Panc1 (cell line): ENCODE measurements around the gene TXK. TPM values are rescaled to one million over a fixed set of nuclear protein-coding genes. Genes with fewer than 3 reads are reported as not detected.
A peak's percentile ranks its signal among the peaks of the same experiment; 100 is the strongest.

ENCODE experiments used
- ATAC-seq: fragments of 200-7000 bp; cut with Tn5 transposase; 2 replicates; pipeline ENCODE4 v1.9.1; 2020; ENCODE audit warnings: mild to moderate bottlenecking, moderate library complexity
- BruUV-seq: library from RNA; stranded (reverse); fragments of 400-500 nt; replicated peaks from 2 replicates; lab custom pipeline; 2021; lab: Mats Ljungman, UMichigan
- CTCF ChIA-PET: fragments of 300-600 bp; sonication (Branson Sonifier 250); formaldehyde crosslinking; loops from one replicate; lab custom pipeline; 2022; ENCODE audit warnings: antibody characterized with exemption; lab: Charles Lee
- POLR2A ChIA-PET: fragments of 300-600 bp; sonication (Branson Sonifier 250); formaldehyde crosslinking; loops from one replicate; lab custom pipeline; 2022; ENCODE audit warnings: antibody characterized with exemption; lab: Charles Lee
- DNase-seq: peaks from one replicate; pipeline ENCODE4 v3.0.0-alpha.2; 2010; ENCODE audit warnings: low read depth, low spot score
- H3K27ac ChIP-seq: 2 replicates; pipeline ENCODE4 v1.5.1; 2011; ENCODE audit warnings: mild to moderate bottlenecking, low read length, inconsistent platforms
- H3K27me3 ChIP-seq: fragments of 200-500 bp; sonication (Bioruptor generic); 2 replicates; pipeline ENCODE4 v1.6.0; 2014; ENCODE audit warnings: low read length, inconsistent platforms; ENCODE audit not compliant: control insufficient read depth, insufficient read depth
- H3K36me3 ChIP-seq: fragments of 200-500 bp; sonication (Bioruptor generic); 2 replicates; pipeline ENCODE4 v1.5.1; 2014; ENCODE audit warnings: inconsistent platforms, mild to moderate bottlenecking, low read length, moderate library complexity; ENCODE audit not compliant: control insufficient read depth, insufficient read depth
- H3K4me1 ChIP-seq: 2 replicates; pipeline ENCODE4 v1.5.1; 2011; ENCODE audit warnings: inconsistent platforms, mild to moderate bottlenecking, low read length, moderate library complexity; ENCODE audit not compliant: control insufficient read depth, insufficient read depth
- H3K4me3 ChIP-seq, 2 experiments: 2 replicates each; pipeline ENCODE4 v1.5.1; 2011 to 2012; ENCODE audit warnings: low read depth in 2 of 2, low read length in 2 of 2, mild to moderate bottlenecking in 2 of 2, inconsistent platforms in 1 of 2, moderate library complexity in 1 of 2
- H3K9me3 ChIP-seq: fragments of 200-500 bp; sonication (Bioruptor generic); 2 replicates; pipeline ENCODE4 v1.5.1; 2014; ENCODE audit warnings: low read depth, mild to moderate bottlenecking, inconsistent platforms, low read length, moderate library complexity; ENCODE audit not compliant: control insufficient read depth, insufficient read depth
- POLR2AphosphoS5 ChIP-seq: IDR thresholded peaks from 2 replicates; pipeline ENCODE4 v1.6.1; 2012; ENCODE audit warnings: mild to moderate bottlenecking, low read depth, low read length, moderate library complexity
- SIN3A ChIP-seq: IDR thresholded peaks from 2 replicates; pipeline ENCODE4 v1.6.1; 2012; ENCODE audit warnings: low read depth, mild to moderate bottlenecking, low read length, moderate library complexity, borderline replicate concordance; ENCODE audit not compliant: insufficient read depth
- TCF7L2 ChIP-seq: IDR thresholded peaks from 2 replicates; pipeline ENCODE4 v1.6.1; 2011; ENCODE audit warnings: mild to moderate bottlenecking, low read depth, low read length, inconsistent platforms
- in situ Hi-C: cut with HindIII; loops from 2 replicates; pipeline ENCODE4 v1.10.0; 2016; ENCODE audit warnings: low sequenced_read_pairs, low pct_unique_long_range_greater_than_20kb
- intact Hi-C: fragments of 100-400 bp; cut with micrococcal nuclease; formaldehyde crosslinking; loops from one replicate; pipeline ENCODE4 v1.10.0; 2022; ENCODE audit not compliant: unreplicated experiment
- total RNA-seq: library from RNA; stranded (reverse); gene quantifications from one replicate; pipeline ENCODE4 v1.2.1, GENCODE V29; 2021; ENCODE audit not compliant: unreplicated experiment
- TF ChIP-seq, protein P1 (sequence below): fragments of 450-650 bp; IDR thresholded peaks from 2 replicates; pipeline ENCODE4 v1.5.1; 2017; ENCODE audit warnings: mild to moderate bottlenecking
- TF ChIP-seq, protein P2 (sequence below), 2 experiments: IDR thresholded peaks; 2 replicates each; pipeline ENCODE4 v1.6.1; 2011 to 2012; ENCODE audit warnings: low read depth in 2 of 2, control low read depth in 1 of 2, low read length in 1 of 2, mild to moderate bottlenecking in 1 of 2, moderate library complexity in 1 of 2; ENCODE audit not compliant: insufficient read depth in 1 of 2

TXK gene
- total RNA-seq, 1 experiment from 2014 or later: 0.26 TPM

- no peaks in the 10 kb centered on the region for H3K27me3 ChIP-seq
- ChIA-PET CTCF (no interaction called here), POLR2A (no interaction called here)
- TF ChIP-seq, protein P1, sequence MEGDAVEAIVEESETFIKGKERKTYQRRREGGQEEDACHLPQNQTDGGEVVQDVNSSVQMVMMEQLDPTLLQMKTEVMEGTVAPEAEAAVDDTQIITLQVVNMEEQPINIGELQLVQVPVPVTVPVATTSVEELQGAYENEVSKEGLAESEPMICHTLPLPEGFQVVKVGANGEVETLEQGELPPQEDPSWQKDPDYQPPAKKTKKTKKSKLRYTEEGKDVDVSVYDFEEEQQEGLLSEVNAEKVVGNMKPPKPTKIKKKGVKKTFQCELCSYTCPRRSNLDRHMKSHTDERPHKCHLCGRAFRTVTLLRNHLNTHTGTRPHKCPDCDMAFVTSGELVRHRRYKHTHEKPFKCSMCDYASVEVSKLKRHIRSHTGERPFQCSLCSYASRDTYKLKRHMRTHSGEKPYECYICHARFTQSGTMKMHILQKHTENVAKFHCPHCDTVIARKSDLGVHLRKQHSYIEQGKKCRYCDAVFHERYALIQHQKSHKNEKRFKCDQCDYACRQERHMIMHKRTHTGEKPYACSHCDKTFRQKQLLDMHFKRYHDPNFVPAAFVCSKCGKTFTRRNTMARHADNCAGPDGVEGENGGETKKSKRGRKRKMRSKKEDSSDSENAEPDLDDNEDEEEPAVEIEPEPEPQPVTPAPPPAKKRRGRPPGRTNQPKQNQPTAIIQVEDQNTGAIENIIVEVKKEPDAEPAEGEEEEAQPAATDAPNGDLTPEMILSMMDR: no peak
- TF ChIP-seq SIN3A (no peak), POLR2AphosphoS5 (no peak), TCF7L2 (no peak)
- TF ChIP-seq, protein P2, sequence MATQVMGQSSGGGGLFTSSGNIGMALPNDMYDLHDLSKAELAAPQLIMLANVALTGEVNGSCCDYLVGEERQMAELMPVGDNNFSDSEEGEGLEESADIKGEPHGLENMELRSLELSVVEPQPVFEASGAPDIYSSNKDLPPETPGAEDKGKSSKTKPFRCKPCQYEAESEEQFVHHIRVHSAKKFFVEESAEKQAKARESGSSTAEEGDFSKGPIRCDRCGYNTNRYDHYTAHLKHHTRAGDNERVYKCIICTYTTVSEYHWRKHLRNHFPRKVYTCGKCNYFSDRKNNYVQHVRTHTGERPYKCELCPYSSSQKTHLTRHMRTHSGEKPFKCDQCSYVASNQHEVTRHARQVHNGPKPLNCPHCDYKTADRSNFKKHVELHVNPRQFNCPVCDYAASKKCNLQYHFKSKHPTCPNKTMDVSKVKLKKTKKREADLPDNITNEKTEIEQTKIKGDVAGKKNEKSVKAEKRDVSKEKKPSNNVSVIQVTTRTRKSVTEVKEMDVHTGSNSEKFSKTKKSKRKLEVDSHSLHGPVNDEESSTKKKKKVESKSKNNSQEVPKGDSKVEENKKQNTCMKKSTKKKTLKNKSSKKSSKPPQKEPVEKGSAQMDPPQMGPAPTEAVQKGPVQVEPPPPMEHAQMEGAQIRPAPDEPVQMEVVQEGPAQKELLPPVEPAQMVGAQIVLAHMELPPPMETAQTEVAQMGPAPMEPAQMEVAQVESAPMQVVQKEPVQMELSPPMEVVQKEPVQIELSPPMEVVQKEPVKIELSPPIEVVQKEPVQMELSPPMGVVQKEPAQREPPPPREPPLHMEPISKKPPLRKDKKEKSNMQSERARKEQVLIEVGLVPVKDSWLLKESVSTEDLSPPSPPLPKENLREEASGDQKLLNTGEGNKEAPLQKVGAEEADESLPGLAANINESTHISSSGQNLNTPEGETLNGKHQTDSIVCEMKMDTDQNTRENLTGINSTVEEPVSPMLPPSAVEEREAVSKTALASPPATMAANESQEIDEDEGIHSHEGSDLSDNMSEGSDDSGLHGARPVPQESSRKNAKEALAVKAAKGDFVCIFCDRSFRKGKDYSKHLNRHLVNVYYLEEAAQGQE (IDR thresholded peaks at IDR 0.05; ENCODE audit: insufficient read depth in 1 of 2, low read depth in 2 of 2, low read length in 1 of 2): no peak
- no peak overlapping the region for H3K27ac ChIP-seq
- in situ Hi-C loops: no loop called here
- BruUV-seq: no TSS peak
- intact Hi-C loops: no loop called here
- no peak overlapping the region for H3K4me3 ChIP-seq
- H3K36me3 ChIP-seq: no peaks in the 10 kb centered on the region; the same call in 1 of the 2 replicates
- no peaks in the 10 kb centered on the region for H3K4me1 ChIP-seq
- DNase-seq: no peak
- H3K9me3 ChIP-seq: no peaks in the 10 kb centered on the region
- ATAC-seq: no peak
Measured at GRCh38 chr4:48147621-48148020, 13.6 kb upstream of the TXK start.

- BruUV-seq: no TSS peak
- ChIA-PET POLR2A (no interaction called here), CTCF (no interaction called here)
- no peak for DNase-seq
- TF ChIP-seq, protein P1: peak; percentile 48; the same call in 1 of the 2 replicates
- no peak for TF ChIP-seq POLR2AphosphoS5
- H3K27me3 ChIP-seq: no peaks in the 10 kb centered on the region
- no peak overlapping the region for H3K4me3 ChIP-seq
- H3K36me3 ChIP-seq: no peaks in the 10 kb centered on the region; the same call in 1 of the 2 replicates
- in situ Hi-C loops (no loop called here), intact Hi-C loops (no loop called here)
- H3K9me3 ChIP-seq: no peaks in the 10 kb centered on the region
- no peak overlapping the region for H3K27ac ChIP-seq
- no peaks in the 10 kb centered on the region for H3K4me1 ChIP-seq
- ATAC-seq: no peak
Measured at GRCh38 chr4:48141048-48141447, 7.0 kb upstream of the TXK start.
